ENCODE results near the gene ABCA4. TPM values are rescaled to one million over a fixed set of nuclear protein-coding genes. Genes with fewer than 3 reads are reported as not detected.

ABCA4 gene
- total RNA-seq, 6 donors from 2014 or later = under 0.01 to 1.3 (median 0.53) TPM

- no peak overlapping the region for H3K4me3 ChIP-seq
- peak overlapping the region; percentile 54 to 62 (median 60) for H3K27ac ChIP-seq
Measured at GRCh38 chr1:94022471-94023189, 98.3 kb downstream of the ABCA4 start.

DNA sequence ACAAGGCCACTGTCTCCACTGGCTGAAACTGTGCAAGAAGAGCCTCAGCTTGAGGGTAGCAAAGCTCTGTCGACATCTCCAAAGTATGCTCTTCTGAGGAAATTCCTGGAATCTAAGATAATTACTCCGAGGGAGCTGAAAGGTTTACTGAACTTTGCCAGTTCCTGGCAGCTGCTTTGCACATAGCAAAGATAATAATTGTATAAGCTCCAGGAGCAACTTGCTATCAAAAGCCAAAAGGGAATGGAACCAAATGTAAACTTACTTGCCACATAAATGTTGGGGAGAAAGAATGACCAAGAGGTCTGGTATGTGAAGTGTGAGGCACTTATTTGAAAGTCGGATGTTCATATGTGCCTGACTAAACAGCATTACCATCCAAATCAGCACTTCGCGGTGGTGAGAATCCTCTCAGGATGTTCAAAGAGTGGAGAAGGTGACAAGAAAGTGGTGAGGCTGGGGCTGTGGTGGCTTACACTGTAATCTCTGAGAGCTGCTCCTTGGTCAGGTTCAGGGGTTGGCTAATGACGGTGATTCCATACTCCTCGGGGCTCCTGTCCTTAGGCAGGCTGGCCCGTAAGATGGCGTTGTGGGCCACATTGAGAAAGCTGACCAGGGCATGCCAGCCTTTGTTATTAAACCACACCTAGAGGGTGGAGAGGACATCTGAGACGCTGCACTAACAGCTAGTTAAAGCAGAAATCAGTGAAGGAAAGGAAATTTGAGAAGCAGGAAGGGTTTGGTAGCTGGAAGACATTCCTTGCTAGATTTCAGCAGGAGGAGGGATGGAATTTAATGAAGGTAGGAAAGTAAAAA is 100.0 kb downstream of the ABCA4 start:
- Histone ChIP-seq H3K4me3 (no peak overlapping the region), H3K4me1 (peaks cover 6 to 29% (median 16%) of the 10 kb centered on the region in 4 donors), H3K9me3 (no peaks in the 10 kb centered on the region), H3K27me3 (no peaks in the 10 kb centered on the region), H3K27ac (peak overlapping the region; percentile 36 to 66 (median 56)), H3K36me3 (no peaks in the 10 kb centered on the region)
- TF ChIP-seq POLR2A (IDR thresholded peaks at IDR 0.05) (no peak), EP300 (IDR thresholded peaks at IDR 0.05) (no peak), POLR2AphosphoS5 (IDR thresholded peaks at IDR 0.05) (no peak)
- DNase-seq (peak in 1 of 2 donors; percentile 51), ATAC-seq (ENCODE audit: low FRiP score in 2 of 2) (peak; percentile 65 to 73)
- WGBS, 2 donors = 57 to 63% methylated on average over 10 of the region's 10 CpGs

More at GRCh38 chr1:94022471-94023189, 98.3 kb downstream of the ABCA4 start:
- H3K27me3 ChIP-seq = no peaks in the 10 kb centered on the region
- no peaks in the 10 kb centered on the region for H3K36me3 ChIP-seq
- peaks cover 9 to 35% (median 20%) of the 10 kb centered on the region in 4 donors for H3K4me1 ChIP-seq
- 71 to 72% methylated on average over 6 of the region's 6 CpGs for WGBS, 2 donors
- peak; percentile 78 to 82 for ATAC-seq (ENCODE audit: low FRiP score in 2 of 2)
- TF ChIP-seq POLR2A (IDR thresholded peaks at IDR 0.05) = no peak
- peak; percentile 29 to 49 for TF ChIP-seq POLR2AphosphoS5 (IDR thresholded peaks at IDR 0.05)
- TF ChIP-seq, protein P1, sequence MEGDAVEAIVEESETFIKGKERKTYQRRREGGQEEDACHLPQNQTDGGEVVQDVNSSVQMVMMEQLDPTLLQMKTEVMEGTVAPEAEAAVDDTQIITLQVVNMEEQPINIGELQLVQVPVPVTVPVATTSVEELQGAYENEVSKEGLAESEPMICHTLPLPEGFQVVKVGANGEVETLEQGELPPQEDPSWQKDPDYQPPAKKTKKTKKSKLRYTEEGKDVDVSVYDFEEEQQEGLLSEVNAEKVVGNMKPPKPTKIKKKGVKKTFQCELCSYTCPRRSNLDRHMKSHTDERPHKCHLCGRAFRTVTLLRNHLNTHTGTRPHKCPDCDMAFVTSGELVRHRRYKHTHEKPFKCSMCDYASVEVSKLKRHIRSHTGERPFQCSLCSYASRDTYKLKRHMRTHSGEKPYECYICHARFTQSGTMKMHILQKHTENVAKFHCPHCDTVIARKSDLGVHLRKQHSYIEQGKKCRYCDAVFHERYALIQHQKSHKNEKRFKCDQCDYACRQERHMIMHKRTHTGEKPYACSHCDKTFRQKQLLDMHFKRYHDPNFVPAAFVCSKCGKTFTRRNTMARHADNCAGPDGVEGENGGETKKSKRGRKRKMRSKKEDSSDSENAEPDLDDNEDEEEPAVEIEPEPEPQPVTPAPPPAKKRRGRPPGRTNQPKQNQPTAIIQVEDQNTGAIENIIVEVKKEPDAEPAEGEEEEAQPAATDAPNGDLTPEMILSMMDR (IDR thresholded peaks at IDR 0.05) = no peak
- peak in 2 of 4 donors; percentile 14 to 65 for TF ChIP-seq EP300 (IDR thresholded peaks at IDR 0.05)
- peak in 1 of 2 donors; percentile 81 for DNase-seq
- no peaks in the 10 kb centered on the region for H3K9me3 ChIP-seq

GRCh38 chr1:94019327-94019726 is 101.6 kb downstream of the ABCA4 start:
- Histone ChIP-seq H3K27ac (no peak overlapping the region), H3K4me3 (no peak overlapping the region), H3K27me3 (no peaks in the 10 kb centered on the region), H3K4me1 (peaks cover 5 to 22% (median 13%) of the 10 kb centered on the region in 4 donors), H3K36me3 (no peaks in the 10 kb centered on the region), H3K9me3 (no peaks in the 10 kb centered on the region)
- no peak for DNase-seq
- TF ChIP-seq POLR2AphosphoS5 (IDR thresholded peaks at IDR 0.05) (no peak), EP300 (IDR thresholded peaks at IDR 0.05) (no peak), POLR2A (IDR thresholded peaks at IDR 0.05) (no peak)
- TF ChIP-seq, protein P1 (IDR thresholded peaks at IDR 0.05) = no peak
- no peak for ATAC-seq (ENCODE audit: low FRiP score in 2 of 2)
- 92 to 93% methylated on average over 7 to 9 of the region's 9 CpGs for WGBS, 2 donors

GRCh38 chr1:94017155-94017829 is 103.7 kb downstream of the ABCA4 start:
- no peak for ATAC-seq (ENCODE audit: low FRiP score in 2 of 2)
- Histone ChIP-seq H3K27me3 (no peaks in the 10 kb centered on the region), H3K27ac (no peak overlapping the region), H3K9me3 (no peaks in the 10 kb centered on the region), H3K36me3 (no peaks in the 10 kb centered on the region), H3K4me3 (no peak overlapping the region), H3K4me1 (peaks cover 0 to 22% (median 10%) of the 10 kb centered on the region in 4 donors)
- WGBS, 2 donors = 36 to 51% methylated on average over 6 of the region's 6 CpGs
- no peak for DNase-seq
- TF ChIP-seq, protein P1 (IDR thresholded peaks at IDR 0.05) = no peak
- TF ChIP-seq POLR2A (IDR thresholded peaks at IDR 0.05) = no peak
- no peak for TF ChIP-seq EP300 (IDR thresholded peaks at IDR 0.05)
- no peak for TF ChIP-seq POLR2AphosphoS5 (IDR thresholded peaks at IDR 0.05)

GRCh38 chr1:94015489-94015817 is 105.5 kb downstream of the ABCA4 start:
- H3K4me1 ChIP-seq = peaks cover 0 to 3% (median 0%) of the 10 kb centered on the region in 4 donors
- no peak for TF ChIP-seq POLR2AphosphoS5 (IDR thresholded peaks at IDR 0.05)
- no peak for TF ChIP-seq POLR2A (IDR thresholded peaks at IDR 0.05)
- TF ChIP-seq, protein P1 (IDR thresholded peaks at IDR 0.05) = no peak
- TF ChIP-seq EP300 (IDR thresholded peaks at IDR 0.05) = no peak
- 80 to 95% methylated on average over 3 of the region's 3 CpGs for WGBS, 2 donors
- H3K27me3 ChIP-seq = no peaks in the 10 kb centered on the region
- H3K9me3 ChIP-seq = no peaks in the 10 kb centered on the region
- no peak overlapping the region for H3K4me3 ChIP-seq
- DNase-seq (no peak), ATAC-seq (ENCODE audit: low FRiP score in 2 of 2) (no peak)
- H3K36me3 ChIP-seq = no peaks in the 10 kb centered on the region
- no peak overlapping the region for H3K27ac ChIP-seq
